ENCODE results near the gene DNAH14.

GRCh38 chr1:225373155-225373554 lies 443.7 kb downstream of the DNAH14 start:
- TF ChIP-seq CBX5 (IDR thresholded peaks at IDR 0.05; ENCODE audit: low read depth, low read length) (no peak), TAF1 (IDR thresholded peaks at IDR 0.05; ENCODE audit: low read depth, low read length) (no peak), CHD2 (IDR thresholded peaks at IDR 0.05; ENCODE audit: low read length) (no peak), TBP (IDR thresholded peaks at IDR 0.05; ENCODE audit: low read depth, low read length) (no peak), POLR2A (IDR thresholded peaks at IDR 0.05; ENCODE audit: control extremely low read depth in 1 of 2, low read depth in 2 of 2, low read length in 2 of 2) (no peak), SP1 (IDR thresholded peaks at IDR 0.05; ENCODE audit: low read depth, low read length) (no peak), FOSL1 (IDR thresholded peaks at IDR 0.05; ENCODE audit: insufficient read depth, low read depth, low read length) (no peak), YY1 (IDR thresholded peaks at IDR 0.05; ENCODE audit: low read depth, low read length) (no peak), ZNF274 (IDR thresholded peaks at IDR 0.05; ENCODE audit: borderline replicate concordance, extremely low read depth, low read length) (no peak), POLR2AphosphoS5 (IDR thresholded peaks at IDR 0.05; ENCODE audit: low read depth, low read length) (no peak)
- TF ChIP-seq, protein P1, sequence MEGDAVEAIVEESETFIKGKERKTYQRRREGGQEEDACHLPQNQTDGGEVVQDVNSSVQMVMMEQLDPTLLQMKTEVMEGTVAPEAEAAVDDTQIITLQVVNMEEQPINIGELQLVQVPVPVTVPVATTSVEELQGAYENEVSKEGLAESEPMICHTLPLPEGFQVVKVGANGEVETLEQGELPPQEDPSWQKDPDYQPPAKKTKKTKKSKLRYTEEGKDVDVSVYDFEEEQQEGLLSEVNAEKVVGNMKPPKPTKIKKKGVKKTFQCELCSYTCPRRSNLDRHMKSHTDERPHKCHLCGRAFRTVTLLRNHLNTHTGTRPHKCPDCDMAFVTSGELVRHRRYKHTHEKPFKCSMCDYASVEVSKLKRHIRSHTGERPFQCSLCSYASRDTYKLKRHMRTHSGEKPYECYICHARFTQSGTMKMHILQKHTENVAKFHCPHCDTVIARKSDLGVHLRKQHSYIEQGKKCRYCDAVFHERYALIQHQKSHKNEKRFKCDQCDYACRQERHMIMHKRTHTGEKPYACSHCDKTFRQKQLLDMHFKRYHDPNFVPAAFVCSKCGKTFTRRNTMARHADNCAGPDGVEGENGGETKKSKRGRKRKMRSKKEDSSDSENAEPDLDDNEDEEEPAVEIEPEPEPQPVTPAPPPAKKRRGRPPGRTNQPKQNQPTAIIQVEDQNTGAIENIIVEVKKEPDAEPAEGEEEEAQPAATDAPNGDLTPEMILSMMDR (IDR thresholded peaks at IDR 0.05; ENCODE audit: control extremely low read depth in 1 of 3, insufficient read depth in 1 of 3, low read depth in 1 of 3, low read length in 3 of 3), result no peak

All from H1 (cell line).